NCI-H1436 treated with DMSO at 0.1 percent for 48 hours (cell line): ENCODE results near the gene KRTAP4-12.
"Not testable (repeated sequence)": the region's sequence is repeated elsewhere in the genome, so short reads cannot be mapped to it uniquely, and the experiment has no call there.

Experiments used
- DNase-seq: peaks from one replicate; lab custom pipeline; 2025; lab: John Stamatoyannopoulos, UW

Gene KRTAP4-12

DNA sequence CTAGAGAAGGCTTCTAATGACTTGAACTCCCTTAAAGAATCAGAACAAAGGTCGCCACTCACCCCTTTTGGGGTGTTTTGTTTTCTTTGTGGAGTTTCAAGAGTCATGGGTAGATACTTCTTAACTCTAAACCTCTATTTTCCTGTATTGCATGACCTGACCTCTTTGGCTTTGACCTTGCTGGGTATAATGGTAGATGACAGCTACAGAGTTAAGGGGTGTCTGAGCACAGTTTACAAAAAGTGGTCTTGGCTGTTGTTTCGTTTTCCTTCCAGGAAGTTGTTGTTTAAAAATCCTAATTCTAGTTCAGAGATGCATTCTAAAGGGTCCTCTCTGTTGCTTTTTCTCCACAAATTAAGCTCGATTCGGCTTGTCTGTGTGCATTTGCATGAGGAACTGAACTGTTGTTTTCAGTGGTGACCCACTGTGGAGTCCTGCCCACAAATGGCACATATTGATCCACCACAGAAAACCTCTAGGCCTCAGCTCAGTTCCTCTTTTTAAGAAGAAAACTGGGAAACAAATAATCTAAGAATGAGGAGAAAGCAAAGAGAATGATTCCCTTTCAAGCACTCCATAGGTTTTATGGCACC, 35.1 kb downstream of the KRTAP4-12 start:
- not testable (repeated sequence) for DNase-seq

GRCh38 chr17:41084100-41084856, 39.7 kb downstream of the KRTAP4-12 start, which contains the start of gene KRTAP4-7:
Gene KRTAP4-7 (plus strand): TSS chr17:41084150. CDS start chr17:41084207, 57 bp downstream.
- not testable (repeated sequence) for DNase-seq

DNA sequence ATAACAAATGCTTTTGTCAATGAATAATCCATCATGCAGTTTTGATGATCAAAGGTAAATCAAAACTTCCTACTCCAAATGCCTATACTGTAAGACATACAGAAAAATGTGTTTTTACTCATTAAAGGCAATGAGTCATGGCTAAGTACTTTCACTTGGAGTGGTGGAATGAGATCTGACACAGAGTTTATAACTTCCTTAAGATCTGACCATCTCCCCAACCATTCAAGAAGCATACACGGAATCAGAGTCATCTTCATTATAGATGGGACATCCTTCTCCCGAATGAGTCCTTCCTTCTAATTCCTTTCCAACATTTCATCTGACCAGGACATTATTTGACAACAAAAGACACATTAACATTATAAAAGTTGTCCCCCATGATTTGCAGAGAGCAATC, 40.6 kb downstream of the KRTAP4-12 start:
- DNase-seq: not testable (repeated sequence)

DNA sequence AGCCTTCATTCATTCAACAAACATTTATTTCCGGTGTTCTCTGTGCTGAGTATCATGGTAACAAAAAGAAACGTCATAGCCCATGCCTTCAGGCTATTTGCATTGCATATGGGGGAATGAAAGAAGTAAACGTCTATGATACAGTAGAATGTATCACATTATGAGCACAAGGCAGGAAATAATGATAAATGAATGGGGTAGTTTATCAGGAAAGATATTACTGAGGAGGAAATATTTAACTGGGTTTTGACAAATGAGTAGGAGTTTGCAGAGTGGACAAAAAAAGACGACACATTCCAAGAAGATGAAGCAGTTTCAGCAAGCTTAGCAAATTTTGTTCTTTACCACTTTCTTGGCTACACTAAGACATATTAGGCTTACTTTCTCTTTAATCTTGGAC, 41.4 kb downstream of the KRTAP4-12 start:
- DNase-seq: no peak

DNA sequence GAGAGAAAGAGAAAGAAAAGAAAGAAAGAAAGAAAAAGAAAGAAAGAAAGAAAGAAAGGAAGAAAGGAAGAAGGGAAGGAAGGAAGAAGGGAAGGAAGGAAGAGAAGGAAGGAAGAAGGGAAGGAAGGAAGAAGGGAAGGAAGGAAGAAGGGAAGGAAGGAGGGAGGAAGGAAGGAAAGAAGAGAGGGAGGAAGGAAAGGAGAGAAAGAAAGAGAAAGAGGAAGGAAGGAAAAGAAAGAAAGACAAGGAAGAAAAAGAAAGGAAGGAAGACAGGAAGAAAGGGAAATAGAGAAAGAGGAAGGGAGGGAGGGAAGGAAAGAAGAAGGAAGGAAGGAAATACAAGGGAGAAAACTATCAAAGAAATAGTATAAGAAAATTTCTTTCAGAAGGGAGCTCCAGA, 47.2 kb downstream of the KRTAP4-12 start:
- no peak for DNase-seq

GRCh38 chr17:41073676-41074075, 50.3 kb downstream of the KRTAP4-12 start:
- DNase-seq: no peak
